Measurements from ENCODE around the gene WDR90.
A peak's percentile ranks its signal among the peaks of the same experiment; 100 is the strongest.

WDR90 gene

GRCh38 chr16:704047-704446, 54.9 kb downstream of the WDR90 start:
- no peak for FAIRE-seq
- DNase-seq (ENCODE audit: insufficient read length, low spot score), result no peak

- FAIRE-seq, result no peak
- DNase-seq (ENCODE audit: insufficient read length, low spot score), result no peak
These were observed 55.6 kb downstream of the WDR90 start for GRCh38 chr16:704552-705380.

- DNase-seq (ENCODE audit: insufficient read length, low spot score) (peak; percentile 71), FAIRE-seq (peak; percentile 72)
These were observed 56.4 kb downstream of the WDR90 start, which contains the start of gene FBXL16 for GRCh38 chr16:705431-706188. Gene FBXL16 (minus strand): TSS chr16:705801. CDS start chr16:697405, 8,396 bp downstream.

- no peak for FAIRE-seq
- no peak for DNase-seq (ENCODE audit: insufficient read length, low spot score)
These were observed 57.3 kb downstream of the WDR90 start for GRCh38 chr16:706189-707061.

- no peak for FAIRE-seq
These were observed 57.9 kb downstream of the WDR90 start for GRCh38 chr16:707062-707538.

GRCh38 chr16:708019-708418, 58.9 kb downstream of the WDR90 start:
- DNase-seq (ENCODE audit: insufficient read length, low spot score) (no peak), FAIRE-seq (no peak)

More at GRCh38 chr16:707062-707538, 57.9 kb downstream of the WDR90 start:
- DNase-seq (ENCODE audit: insufficient read length, low spot score), result no peak

- no peak for DNase-seq (ENCODE audit: insufficient read length, low spot score)
- no peak for FAIRE-seq
These were observed 59.8 kb downstream of the WDR90 start for GRCh38 chr16:708959-709358.

- FAIRE-seq (no peak), DNase-seq (ENCODE audit: insufficient read length, low spot score) (no peak)
These were observed 60.7 kb downstream of the WDR90 start for GRCh38 chr16:709566-710499.

GRCh38 chr16:710500-711075, 61.4 kb downstream of the WDR90 start:
- FAIRE-seq (no peak), DNase-seq (ENCODE audit: insufficient read length, low spot score) (no peak)

GRCh38 chr16:711084-711483, 61.9 kb downstream of the WDR90 start:
- DNase-seq (ENCODE audit: insufficient read length, low spot score) (no peak), FAIRE-seq (no peak)

GRCh38 chr16:711548-712320, 62.6 kb downstream of the WDR90 start:
- DNase-seq (ENCODE audit: insufficient read length, low spot score) (peak; percentile 84), FAIRE-seq (no peak)

- DNase-seq (ENCODE audit: insufficient read length, low spot score) (peak; percentile 70), FAIRE-seq (peak; percentile 36)
These were observed 63.6 kb downstream of the WDR90 start for GRCh38 chr16:712740-713250.

- no peak for DNase-seq (ENCODE audit: insufficient read length, low spot score)
- FAIRE-seq, result peak; percentile 77
These were observed 64.9 kb downstream of the WDR90 start for GRCh38 chr16:714079-714478.

GRCh38 chr16:714558-715476, 65.7 kb downstream of the WDR90 start, which contains the start of gene METRN:
Gene METRN (plus strand): TSS chr16:715118. CDS start chr16:715290, 172 bp downstream.
- FAIRE-seq (peak; percentile 87), DNase-seq (ENCODE audit: insufficient read length, low spot score) (peak; percentile 84)

GRCh38 chr16:715477-716199, 66.5 kb downstream of the WDR90 start:
- no peak for DNase-seq (ENCODE audit: insufficient read length, low spot score)
- FAIRE-seq, result no peak

- DNase-seq (ENCODE audit: insufficient read length, low spot score) (no peak), FAIRE-seq (no peak)
These were observed 67.0 kb downstream of the WDR90 start for GRCh38 chr16:716200-716568.
